SJCRH30 (cell line): ENCODE measurements around the gene C1QTNF8. TPM values are rescaled to one million over a fixed set of nuclear protein-coding genes. Genes with fewer than 3 reads are reported as not detected.

Experiments
- DNase-seq, 2 experiments: peaks; one replicate each; pipeline ENCODE4 v3.0.0-alpha.2; 2015 to 2020
- H3K27ac ChIP-seq: fragments of 250-450 bp; sonication (Bioruptor Pico); 2 replicates; pipeline ENCODE4 v1.5.1; 2020; ENCODE audit warnings: mild to moderate bottlenecking, moderate library complexity
- H3K27me3 ChIP-seq: fragments of 250-450 bp; sonication (Bioruptor Pico); 2 replicates; pipeline ENCODE4 v1.5.1; 2020; ENCODE audit warnings: mild to moderate bottlenecking, moderate library complexity
- H3K36me3 ChIP-seq: fragments of 250-450 bp; sonication (Bioruptor Pico); 2 replicates; pipeline ENCODE4 v1.5.1; 2020; ENCODE audit warnings: mild to moderate bottlenecking, moderate library complexity
- H3K4me1 ChIP-seq: fragments of 250-450 bp; sonication (Bioruptor Pico); 2 replicates; pipeline ENCODE4 v1.5.1; 2020; ENCODE audit warnings: mild to moderate bottlenecking, moderate library complexity
- H3K4me3 ChIP-seq: fragments of 250-450 bp; sonication (Bioruptor Pico); 2 replicates; pipeline ENCODE4 v1.5.1; 2020; ENCODE audit warnings: mild to moderate bottlenecking, moderate library complexity
- H3K9me3 ChIP-seq: fragments of 250-450 bp; sonication (Bioruptor Pico); replicated peaks from 2 replicates; pipeline ENCODE4 v1.5.1; 2020; ENCODE audit warnings: mild to moderate bottlenecking, moderate library complexity
- total RNA-seq: library from RNA; depleted of rRNA; stranded (reverse); fragments of >200 nt; shearing (Covaris generic); gene quantifications from 2 replicates; pipeline ENCODE4 v1.2.3, GENCODE V29; 2014

Gene C1QTNF8
- total RNA-seq, 1 experiment from 2014 or later: not detected

DNA sequence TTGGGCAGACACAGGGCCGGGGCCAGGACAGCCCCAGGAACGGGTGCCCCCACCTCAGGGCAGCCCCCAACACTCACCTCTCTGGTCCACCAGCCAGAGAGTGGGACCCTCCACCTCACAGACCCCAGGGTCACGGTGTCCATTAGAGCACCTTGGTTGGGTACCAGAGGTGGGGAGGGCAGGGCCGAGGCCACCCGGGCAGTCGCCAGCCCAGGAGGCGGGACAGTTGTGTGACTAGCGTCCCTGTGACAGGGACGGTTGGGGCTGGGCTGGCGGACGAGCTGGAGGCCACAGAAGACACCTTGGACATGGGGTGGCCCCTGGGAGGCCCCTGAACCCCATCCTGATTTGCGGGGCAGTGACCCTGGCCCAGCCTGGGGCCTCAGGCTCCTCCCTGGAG lies 11.7 kb upstream of the C1QTNF8 start:
- H3K27ac ChIP-seq: no peak overlapping the region
- H3K9me3 ChIP-seq: no peaks in the 10 kb centered on the region
- H3K36me3 ChIP-seq: no peaks in the 10 kb centered on the region
- no peak for DNase-seq
- peaks cover 15% of the 10 kb centered on the region; the same call in 1 of the 2 replicates for H3K4me1 ChIP-seq
- no peak overlapping the region for H3K4me3 ChIP-seq
- peaks cover 4% of the 10 kb centered on the region; the same call in 1 of the 2 replicates for H3K27me3 ChIP-seq

DNA sequence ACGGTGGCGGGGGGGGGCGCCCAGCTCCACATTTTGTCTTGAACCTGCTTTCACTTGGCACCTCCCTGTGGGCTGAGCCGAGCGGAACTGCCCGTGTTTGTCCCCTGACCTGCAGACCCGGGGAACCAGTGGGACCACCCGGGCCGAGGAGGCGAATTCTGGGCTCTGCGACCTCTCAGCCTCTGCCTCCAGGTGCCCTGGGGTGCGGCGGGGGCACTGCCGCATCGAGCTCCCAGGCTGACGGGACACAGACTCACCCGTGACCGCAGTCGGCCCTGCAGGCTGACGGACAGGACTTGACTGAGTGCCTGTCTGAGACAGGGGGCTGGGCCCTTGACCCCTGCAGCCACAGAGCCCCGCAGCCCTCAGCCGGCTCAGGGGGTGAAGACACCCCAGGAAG lies 11.1 kb upstream of the C1QTNF8 start:
- Histone ChIP-seq H3K4me3 (no peak overlapping the region), H3K27me3 (peaks cover 4% of the 10 kb centered on the region; the same call in 1 of the 2 replicates), H3K4me1 (peaks cover 15% of the 10 kb centered on the region; the same call in 1 of the 2 replicates), H3K36me3 (no peaks in the 10 kb centered on the region), H3K27ac (no peak overlapping the region), H3K9me3 (no peaks in the 10 kb centered on the region)
- DNase-seq: no peak

DNA sequence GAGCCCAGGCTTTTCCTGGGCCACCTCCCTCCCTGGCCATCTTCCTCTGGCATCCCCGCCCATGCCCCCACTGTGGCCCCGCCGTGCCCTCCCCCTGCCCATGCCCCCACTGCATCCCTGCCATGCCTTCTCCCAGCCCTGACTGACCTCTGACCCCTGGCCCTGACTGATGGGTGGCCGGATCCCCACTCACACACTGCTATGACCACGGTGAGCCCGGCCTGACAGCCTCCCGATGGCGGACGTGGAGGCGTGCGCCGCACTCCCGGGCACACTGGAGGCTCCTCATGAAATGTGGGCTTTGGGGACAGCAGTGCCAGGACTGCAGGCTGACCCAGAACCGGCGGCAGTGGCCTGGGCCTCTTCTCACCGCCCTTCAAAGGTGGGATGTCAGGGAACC lies 10.6 kb upstream of the C1QTNF8 start:
- H3K36me3 ChIP-seq: no peaks in the 10 kb centered on the region
- H3K4me3 ChIP-seq: no peak overlapping the region
- H3K4me1 ChIP-seq: peaks cover 17% of the 10 kb centered on the region; the same call in 1 of the 2 replicates
- no peak for DNase-seq
- peaks cover 4% of the 10 kb centered on the region; the same call in 1 of the 2 replicates for H3K27me3 ChIP-seq
- no peaks in the 10 kb centered on the region for H3K9me3 ChIP-seq
- no peak overlapping the region for H3K27ac ChIP-seq

DNA sequence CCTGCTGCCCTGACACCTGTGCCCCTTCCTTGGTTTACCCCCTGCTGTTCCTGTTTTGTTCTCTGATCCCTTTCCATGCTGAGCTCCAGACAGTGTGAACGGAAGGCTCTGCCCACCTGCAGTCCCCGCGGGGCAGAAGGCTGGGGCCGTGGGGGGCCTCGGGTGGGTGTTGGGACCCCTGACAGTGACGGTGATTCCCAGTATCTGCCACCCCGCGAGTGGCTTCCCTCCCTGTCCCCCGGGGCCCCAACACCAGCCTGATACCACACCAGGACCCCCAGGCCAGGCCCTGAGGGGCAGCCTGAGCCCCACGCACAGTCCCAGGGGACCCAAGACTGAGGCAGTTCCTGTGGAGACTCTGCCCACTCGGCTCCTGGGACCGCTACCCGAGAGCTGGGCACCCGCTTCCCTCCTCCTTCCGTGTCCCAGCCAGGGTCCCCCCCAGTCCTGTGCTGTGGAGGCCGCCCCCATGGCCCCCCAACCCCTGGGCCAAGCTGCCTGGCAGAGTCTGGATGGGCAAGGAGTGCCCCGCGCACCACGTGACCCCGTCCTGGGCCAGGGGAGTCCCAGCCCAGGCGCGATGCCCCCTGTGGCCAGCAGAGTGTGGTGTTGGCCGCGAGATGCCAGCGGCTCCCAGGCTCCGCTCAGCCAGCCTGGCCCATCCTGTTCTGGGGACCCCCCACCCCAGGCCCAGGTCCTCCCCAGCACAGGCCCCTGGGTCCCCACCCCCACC lies 10.0 kb upstream of the C1QTNF8 start:
- no peak overlapping the region for H3K27ac ChIP-seq
- H3K36me3 ChIP-seq: no peaks in the 10 kb centered on the region
- peaks cover 4% of the 10 kb centered on the region; the same call in 1 of the 2 replicates for H3K27me3 ChIP-seq
- H3K4me1 ChIP-seq: peaks cover 17% of the 10 kb centered on the region; the same call in 1 of the 2 replicates
- DNase-seq: peak; percentile 74 to 77
- no peak overlapping the region for H3K4me3 ChIP-seq
- no peaks in the 10 kb centered on the region for H3K9me3 ChIP-seq

DNA sequence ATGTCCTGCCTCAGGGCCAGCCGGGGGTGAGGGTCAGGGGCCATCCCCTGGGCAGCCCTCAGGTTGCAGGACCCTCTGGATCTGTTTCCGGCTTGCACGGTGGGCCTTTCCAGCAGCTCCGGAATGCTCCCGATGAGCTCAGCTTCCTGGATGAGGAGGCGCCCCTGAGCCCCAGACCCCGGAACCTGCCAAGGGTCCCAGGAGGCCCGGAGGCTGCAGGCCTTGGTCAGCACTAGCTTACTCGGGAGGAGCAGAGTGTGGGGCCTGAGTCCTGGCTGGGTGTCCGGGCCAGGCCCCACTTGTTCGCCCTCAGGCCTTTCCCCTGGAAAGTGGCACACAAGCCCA lies 7.6 kb upstream of the C1QTNF8 start:
- H3K27me3 ChIP-seq: no peaks in the 10 kb centered on the region
- peak overlapping the region; percentile 62 for H3K4me3 ChIP-seq
- DNase-seq: peak; percentile 47 to 61
- no peaks in the 10 kb centered on the region for H3K9me3 ChIP-seq
- peaks cover 25% of the 10 kb centered on the region for H3K4me1 ChIP-seq
- H3K36me3 ChIP-seq: no peaks in the 10 kb centered on the region
- peak overlapping the region; percentile 71 for H3K27ac ChIP-seq

DNA sequence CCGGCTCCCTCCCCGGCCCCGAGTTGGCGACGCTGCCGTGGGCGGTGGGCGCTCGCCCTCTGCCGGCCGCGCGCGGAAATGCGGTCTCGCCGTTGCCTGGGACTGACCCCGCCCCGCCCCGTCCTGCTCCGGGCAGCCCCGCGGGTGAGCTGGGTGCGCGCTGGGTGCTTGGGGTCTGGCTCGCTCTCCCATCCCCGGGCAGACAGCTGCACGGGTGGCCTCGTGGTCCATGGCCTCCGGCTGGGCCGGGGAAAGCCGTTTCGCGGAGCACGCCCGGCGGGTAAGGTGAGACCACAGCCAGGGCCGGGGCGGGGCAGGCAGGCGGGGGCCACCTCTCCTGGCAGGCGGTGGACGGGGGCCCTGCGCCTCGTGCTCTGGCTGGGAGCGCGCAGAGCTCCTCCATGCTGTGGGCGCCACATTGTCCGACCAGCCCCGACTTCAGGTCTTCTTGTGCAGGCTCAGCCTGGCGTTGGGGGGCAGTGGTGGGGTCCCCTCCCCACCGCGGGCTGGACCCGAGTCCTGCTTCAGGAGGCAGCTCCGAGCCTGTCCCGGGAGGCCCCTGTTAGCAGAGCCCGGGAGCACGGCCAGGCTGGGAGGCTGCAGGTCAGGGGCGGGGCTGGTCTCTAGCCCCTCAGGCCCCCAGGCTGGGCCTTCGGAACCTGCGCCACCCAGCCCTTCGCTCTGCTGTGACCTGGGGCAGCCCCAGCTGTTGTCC lies 7.0 kb upstream of the C1QTNF8 start:
- H3K4me3 ChIP-seq: peak overlapping the region; percentile 62

DNA sequence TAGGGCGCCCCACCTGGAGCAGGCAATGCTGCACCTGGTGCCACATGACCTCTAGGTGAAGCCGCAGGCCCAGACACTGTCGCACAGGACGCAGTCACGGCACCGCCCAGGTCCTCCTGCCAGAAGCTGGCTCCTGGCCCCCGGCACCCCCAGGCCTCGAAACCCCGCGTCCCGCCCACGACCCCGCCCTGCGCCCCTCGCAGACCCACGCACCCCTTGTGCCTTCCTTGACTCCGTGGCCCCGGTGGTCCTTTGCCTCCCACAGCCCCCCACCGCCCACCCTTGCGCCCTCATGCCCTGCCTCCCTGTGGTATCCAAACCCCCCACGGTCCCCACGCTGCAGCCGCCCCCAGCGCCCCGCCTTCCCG lies 6.3 kb upstream of the C1QTNF8 start:
- Histone ChIP-seq H3K27me3 (peaks cover 4% of the 10 kb centered on the region; the same call in 1 of the 2 replicates), H3K4me1 (peaks cover 27% of the 10 kb centered on the region), H3K4me3 (no peak overlapping the region), H3K9me3 (no peaks in the 10 kb centered on the region), H3K27ac (no peak overlapping the region), H3K36me3 (no peaks in the 10 kb centered on the region)
- no peak for DNase-seq

More for the DNA sequence above, 7.0 kb upstream of the C1QTNF8 start:
- Histone ChIP-seq H3K4me1 (peaks cover 24% of the 10 kb centered on the region), H3K27me3 (no peaks in the 10 kb centered on the region), H3K9me3 (no peaks in the 10 kb centered on the region), H3K27ac (peak overlapping the region; percentile 71), H3K36me3 (no peaks in the 10 kb centered on the region)
- peak; percentile 90 to 93 for DNase-seq

DNA sequence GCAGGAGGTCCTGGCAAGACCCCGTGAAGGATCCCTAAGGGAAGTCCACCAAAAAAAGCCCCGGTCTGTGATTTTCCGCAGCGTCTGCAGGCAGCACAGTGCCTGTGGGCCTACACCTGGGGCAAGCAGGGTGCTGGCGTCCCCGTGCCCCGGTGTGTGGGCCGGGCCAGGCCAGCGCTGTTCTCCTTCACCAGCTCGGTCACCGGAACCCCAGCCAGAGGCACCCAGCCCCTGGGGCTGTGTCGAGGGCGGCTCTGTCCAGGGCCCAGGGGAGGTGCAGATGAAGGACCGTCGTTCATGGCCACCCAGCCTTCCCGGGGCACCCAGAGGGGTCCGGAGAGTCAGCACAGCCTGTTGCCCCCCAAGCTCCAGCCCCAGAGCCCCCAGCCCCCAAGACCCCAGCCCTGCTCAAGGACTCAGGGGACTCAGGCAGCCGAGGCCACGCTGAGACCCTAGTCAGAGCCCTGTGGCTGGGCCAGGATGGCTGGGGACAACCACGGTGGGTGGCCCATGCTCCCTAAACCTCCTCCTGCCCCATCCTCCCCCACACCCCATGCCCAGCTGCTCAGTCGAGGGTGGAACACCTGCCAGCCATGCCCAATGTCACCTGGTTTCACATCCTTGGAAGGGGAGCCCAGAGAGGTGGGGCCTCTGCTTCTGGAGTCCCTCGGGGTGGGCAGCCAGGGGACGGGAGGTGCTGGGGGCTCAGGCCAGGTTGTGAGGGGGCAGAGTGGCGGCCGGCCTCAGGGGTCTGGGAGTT lies 5.7 kb upstream of the C1QTNF8 start:
- Histone ChIP-seq H3K4me1 (peaks cover 28% of the 10 kb centered on the region), H3K4me3 (no peak overlapping the region), H3K27ac (no peak overlapping the region), H3K9me3 (no peaks in the 10 kb centered on the region), H3K27me3 (peaks cover 7% of the 10 kb centered on the region; the same call in 1 of the 2 replicates), H3K36me3 (no peaks in the 10 kb centered on the region)
- no peak for DNase-seq

DNA sequence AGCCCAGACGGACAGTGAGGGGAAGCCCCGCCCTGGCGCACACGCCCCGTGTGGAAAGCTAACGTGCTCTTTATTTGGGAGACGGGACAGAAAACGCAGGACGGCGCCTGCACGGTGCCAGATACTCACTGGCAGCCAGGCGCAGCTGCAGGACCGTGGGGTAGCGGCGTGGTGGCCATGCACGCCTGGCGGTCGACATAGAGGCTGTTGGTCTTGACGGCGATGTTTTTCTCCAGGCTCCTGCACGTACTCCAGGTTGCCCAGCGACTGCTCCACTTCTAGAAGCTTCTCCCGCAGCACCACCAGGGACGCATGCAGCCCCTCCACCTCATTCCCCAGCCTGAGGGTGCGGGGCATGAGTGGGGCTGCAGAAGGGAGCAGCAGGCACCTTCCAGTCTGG lies 5.1 kb upstream of the C1QTNF8 start:
- peaks cover 8% of the 10 kb centered on the region; the same call in 1 of the 2 replicates for H3K27me3 ChIP-seq
- no peak for DNase-seq
- H3K9me3 ChIP-seq: no peaks in the 10 kb centered on the region
- H3K4me1 ChIP-seq: peaks cover 28% of the 10 kb centered on the region
- H3K36me3 ChIP-seq: no peaks in the 10 kb centered on the region
- no peak overlapping the region for H3K27ac ChIP-seq
- H3K4me3 ChIP-seq: no peak overlapping the region

DNA sequence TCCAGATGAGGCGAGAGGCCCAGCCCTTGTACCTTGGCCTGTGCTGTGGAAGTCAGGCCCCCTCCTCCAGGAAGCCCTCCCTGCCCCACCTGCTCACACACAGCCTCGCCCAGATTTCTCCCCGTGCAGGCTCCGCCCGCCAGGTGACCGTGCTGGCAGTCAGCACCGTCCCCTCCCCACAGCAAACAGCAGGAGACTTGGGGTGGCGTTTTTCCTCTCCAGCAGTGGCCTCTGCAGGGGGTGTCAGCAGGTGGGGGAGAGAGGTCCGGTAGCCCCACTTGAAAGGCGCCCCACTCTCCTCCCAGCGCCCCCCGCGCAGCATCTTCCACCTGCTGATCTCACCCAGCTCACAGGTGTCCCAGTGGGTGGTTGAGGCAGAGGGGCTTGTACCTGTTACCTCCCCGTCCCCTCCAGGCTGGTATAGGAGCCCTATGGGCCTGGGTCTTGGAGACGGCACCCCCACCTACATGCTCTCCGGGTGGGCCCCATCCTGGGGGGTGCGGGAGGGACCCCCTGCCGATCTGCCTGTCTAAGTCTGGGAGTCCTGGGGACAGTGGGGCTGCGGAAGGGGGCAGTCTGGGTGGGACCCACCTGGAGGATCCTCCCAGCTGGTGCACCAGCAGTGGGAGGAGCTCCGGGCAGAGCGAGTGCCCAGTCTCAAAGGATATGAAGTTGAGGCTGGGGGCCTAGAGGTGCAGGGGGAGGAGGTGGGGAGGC lies 4.2 kb upstream of the C1QTNF8 start:
- H3K4me1 ChIP-seq: peaks cover 28% of the 10 kb centered on the region
- no peaks in the 10 kb centered on the region for H3K9me3 ChIP-seq
- no peaks in the 10 kb centered on the region for H3K36me3 ChIP-seq
- H3K27me3 ChIP-seq: peaks cover 13% of the 10 kb centered on the region; the same call in 1 of the 2 replicates
- no peak overlapping the region for H3K4me3 ChIP-seq
- DNase-seq: no peak
- no peak overlapping the region for H3K27ac ChIP-seq

DNA sequence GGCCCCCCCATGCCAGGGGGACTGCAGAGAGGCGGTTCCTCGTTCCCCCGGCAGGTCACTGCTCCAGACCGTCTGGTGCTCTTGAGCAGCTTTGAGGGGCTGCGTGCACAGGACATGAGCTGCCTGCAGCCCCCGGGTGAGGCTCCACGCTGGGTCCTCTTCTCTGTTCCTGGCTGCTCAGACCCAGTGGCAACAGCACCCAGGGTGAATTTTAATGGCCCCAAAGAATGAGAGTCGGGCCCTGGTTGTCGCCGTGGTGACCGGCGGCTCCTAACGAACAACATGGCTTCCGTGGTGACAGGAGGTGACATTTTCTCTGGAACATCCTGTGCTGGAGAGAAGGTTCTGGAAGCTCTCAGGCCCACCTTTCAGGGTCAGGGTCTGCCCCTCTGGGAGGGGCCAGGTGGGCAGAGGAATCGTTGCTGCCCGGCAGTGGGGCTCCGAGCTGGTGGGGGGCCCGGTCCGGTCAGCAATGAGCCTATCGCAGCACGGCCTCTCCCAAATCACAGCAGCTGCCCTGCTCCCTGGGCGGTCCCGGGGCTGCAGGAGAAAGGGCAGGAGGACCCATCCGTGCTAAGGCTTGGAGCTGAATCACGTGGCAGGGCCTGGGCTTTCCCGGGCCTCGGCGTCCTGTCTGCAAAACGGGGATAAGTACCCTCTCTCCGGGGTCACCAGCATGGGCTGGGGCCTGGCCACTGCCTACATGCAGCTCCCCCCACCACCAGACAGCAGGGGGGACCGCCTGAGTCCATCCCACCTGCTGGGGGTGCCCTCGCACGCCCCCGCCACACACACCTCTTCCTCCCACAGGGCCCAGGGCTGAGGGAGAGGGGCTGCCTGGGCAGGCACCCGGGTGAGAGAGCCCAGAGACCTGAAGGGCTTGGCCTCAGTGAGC lies 3.4 kb upstream of the C1QTNF8 start:
- H3K27me3 ChIP-seq: peaks cover 13% of the 10 kb centered on the region; the same call in 1 of the 2 replicates
- H3K4me1 ChIP-seq: peaks cover 28% of the 10 kb centered on the region
- no peak overlapping the region for H3K27ac ChIP-seq
- DNase-seq: peak; percentile 75 to 76
- peak overlapping the region; percentile 29 for H3K4me3 ChIP-seq
- H3K9me3 ChIP-seq: no peaks in the 10 kb centered on the region
- H3K36me3 ChIP-seq: no peaks in the 10 kb centered on the region

DNA sequence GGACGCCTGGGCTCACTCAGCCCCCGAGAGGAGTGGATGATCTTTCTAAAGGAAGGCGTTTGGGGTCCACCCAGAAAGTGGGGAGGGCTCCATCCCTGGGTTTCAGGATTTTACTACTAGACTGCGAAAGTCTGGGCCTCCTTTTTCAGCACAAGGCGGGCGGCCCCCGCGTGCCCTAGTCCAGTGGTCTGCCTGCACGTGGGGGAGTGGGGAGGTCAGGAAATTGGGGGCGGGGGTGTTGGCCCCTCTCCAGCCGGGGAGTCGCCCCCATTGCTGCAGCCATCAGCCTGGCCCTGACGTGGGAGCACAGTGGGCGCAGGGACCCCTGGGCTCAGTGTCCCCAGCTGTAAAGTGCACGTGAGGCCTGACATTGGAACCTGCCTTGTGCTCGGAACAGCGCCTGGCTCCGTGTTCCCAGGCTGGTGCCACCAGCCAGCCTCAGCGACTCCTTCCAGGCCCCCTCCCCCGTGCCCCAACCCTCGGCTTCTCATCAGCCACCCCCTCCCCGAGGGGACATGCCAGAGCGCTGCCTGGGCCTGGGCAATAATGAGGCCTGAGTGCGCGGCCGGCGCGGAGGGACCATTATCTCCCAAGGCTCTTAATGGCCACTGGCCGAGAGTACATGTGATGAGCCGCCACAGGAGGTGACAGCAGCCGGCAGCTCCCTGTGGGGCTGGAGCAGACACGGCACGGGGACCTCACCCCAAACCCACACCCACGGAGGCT lies 2.4 kb upstream of the C1QTNF8 start:
- Histone ChIP-seq H3K4me1 (peaks cover 24% of the 10 kb centered on the region), H3K9me3 (no peaks in the 10 kb centered on the region), H3K27ac (no peak overlapping the region), H3K27me3 (peaks cover 13% of the 10 kb centered on the region; the same call in 1 of the 2 replicates), H3K4me3 (peak overlapping the region; percentile 29), H3K36me3 (no peaks in the 10 kb centered on the region)
- DNase-seq: no peak

DNA sequence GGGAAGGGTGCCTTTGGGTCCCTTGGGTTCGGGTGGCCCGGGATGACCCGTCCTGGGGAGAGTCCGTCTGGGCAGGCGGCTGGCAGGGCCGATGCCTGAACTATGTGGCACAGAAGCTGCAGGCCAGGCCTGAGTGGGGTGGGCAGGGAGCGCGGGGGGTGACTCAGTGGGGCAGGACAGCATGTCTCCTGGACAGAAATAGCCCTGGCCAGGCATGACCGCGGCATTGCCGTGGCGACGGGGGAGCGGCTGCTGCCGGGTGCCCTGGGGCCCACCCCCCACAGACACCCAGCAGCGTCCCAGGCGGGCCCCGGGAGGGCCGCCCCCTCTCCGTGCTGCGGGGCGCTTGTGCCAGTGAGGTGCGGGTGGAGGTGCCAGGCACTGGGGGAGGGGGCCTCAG lies 1.8 kb upstream of the C1QTNF8 start:
- H3K27ac ChIP-seq: no peak overlapping the region
- no peak for DNase-seq
- H3K4me3 ChIP-seq: no peak overlapping the region
- no peaks in the 10 kb centered on the region for H3K9me3 ChIP-seq
- peaks cover 24% of the 10 kb centered on the region for H3K4me1 ChIP-seq
- no peaks in the 10 kb centered on the region for H3K36me3 ChIP-seq
- H3K27me3 ChIP-seq: peaks cover 13% of the 10 kb centered on the region; the same call in 1 of the 2 replicates
